Measurements from ENCODE around the gene RGS11.
A peak's percentile ranks its signal among the peaks of the same experiment; 100 is the strongest.

RGS11 gene

DNA sequence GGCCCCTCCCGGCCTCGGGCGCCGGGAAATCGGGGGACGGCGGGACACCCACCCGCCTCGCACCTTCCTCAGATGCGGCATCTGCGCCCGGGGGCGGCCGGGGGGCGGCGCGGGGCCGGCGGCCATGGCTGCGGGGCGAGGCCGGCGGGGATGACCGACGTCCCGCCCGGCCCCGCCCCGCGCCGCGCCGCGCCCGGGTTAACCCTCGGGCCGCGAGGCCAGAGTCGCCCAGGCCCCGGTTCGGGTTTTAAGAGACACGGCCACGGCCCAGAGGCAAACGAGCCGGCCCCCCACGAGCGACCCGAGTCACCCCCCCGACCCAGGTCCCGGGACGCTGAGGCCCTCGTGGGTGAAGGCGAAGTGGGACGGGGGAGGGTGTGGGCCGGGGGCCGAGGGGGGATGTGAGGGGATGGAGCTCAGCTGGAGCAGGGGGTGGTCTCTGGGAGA lies at the start of gene RGS11:
TSS of gene RGS11 (minus strand) at position 159 of the 447 bp plus-strand sequence. CDS start at position 126, 33 bp downstream.
- no peak for DNase-seq

DNA sequence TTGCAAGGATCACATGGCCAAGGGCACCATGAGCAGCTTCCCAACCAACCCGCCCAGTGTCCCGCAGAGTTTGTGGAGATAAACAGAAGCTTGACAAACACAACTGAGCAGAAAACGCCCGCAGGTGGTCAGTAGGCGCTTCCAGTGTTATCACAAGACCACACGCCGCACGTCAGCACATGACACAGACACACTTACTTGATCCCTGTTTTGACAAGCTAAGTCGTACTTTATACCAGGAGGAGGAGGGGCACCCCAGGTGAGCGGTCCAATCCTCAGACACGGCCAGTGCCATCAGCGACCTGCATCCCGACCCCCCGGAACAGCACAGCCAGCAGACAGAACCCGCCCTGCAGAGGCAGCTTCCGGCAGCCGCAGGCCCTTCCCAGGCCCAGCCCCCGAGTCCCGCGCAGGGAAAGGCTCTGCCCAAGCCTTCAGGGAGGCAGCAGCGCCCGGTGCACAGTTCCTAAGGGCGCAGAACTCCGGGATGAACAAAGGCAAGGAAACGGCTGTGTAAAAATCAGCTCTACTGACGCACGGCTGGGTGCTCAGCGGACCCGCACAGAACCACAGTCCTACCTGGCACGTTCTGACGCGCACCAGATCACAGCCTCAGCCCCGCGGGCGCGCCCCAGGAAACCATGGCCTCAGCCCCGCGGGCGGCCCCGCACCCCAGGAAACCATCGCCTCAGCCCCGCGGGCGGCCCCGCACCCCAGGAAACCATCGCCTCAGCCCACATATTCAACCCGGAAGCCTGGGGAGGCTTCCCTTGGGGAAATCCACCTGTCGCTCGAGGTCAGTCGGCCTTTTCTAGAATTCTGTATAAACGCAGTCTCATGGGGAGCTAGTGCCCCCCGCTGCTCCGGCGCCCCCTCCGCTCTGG lies 48.9 kb upstream of the RGS11 start:
- peak; percentile 65 for DNase-seq

DNA sequence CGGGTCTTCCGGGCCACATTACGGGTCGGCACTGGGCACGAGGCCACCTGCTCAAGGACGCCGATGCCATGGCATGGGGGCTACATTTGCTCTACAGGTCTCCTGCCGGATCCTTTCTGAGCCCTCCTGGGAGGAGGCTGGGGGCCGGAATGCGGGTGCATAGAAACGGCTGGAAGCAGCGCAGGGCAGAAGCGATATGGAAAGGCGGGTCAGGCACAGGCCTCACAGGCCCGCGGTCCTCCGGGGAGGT lies 48.4 kb upstream of the RGS11 start:
- DNase-seq = no peak

DNA sequence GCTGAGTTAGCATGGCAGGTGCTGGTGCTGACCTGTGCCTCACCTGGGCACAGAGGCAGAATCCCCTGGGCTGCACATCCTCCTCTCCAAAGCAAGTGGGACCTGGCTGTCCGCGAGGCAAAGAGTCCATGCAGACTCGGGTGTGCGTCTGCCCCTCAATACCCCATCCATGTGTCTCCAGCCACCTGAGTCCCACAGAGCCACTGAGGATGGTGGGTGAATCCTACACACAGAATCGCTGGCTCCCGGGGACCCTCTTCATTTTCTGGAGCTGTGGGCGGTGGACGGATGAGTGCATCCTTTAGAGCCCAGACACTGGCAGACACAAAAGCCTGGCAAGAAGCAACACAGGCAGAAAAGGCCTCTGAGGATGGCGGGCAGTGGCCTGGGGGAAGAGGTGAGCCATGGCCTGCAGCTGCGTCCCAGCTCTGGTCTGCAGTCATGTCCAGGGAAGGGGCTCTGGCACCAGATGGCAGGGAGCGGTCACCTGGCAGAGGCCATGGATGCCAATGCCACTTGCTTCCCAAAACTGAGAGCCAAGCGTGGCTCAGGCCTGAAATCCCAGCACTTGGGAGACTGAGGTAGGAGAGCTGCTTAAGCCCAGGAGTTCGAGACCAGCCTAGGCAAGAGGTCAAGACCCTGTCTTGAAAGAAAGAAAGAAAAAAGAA lies 46.9 kb upstream of the RGS11 start:
- DNase-seq = no peak

DNA sequence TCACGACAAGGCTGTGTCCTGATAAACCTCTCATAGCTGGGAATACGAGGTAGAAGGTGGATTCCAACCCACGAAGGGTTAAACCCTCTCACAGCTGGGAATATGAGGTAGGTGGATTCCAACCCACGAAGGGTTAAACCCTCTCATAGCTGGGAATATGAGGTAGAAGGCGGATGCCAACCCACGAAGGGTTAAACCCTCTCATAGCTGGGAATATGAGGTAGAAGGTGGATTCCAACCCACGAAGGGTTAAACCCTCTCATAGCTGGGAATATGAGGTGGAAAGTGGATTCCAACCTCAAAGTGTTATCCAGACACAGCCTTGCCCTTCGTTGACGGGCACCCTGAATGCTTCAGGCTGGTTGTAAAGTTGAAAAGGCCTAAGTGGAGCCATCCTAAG lies 45.8 kb upstream of the RGS11 start:
- DNase-seq = no peak

DNA sequence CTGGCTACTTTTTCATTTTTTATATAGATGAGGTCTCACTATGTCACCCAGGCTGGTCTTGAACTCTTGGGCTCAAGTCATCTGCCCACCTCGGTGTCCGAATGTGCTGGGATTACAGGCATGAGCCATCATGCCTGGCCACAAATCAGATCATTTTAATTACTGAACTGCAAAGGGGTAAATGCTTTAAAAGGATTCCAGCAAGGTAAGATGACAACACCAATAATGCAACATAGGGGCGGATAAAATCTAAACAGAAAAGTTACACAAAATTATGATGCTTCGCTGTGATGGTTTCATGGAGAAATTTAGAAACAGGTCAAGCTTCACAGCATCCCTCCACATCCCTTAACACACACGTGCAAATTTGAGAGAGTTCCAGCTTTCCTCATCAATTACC lies 44.5 kb upstream of the RGS11 start:
- DNase-seq = no peak

DNA sequence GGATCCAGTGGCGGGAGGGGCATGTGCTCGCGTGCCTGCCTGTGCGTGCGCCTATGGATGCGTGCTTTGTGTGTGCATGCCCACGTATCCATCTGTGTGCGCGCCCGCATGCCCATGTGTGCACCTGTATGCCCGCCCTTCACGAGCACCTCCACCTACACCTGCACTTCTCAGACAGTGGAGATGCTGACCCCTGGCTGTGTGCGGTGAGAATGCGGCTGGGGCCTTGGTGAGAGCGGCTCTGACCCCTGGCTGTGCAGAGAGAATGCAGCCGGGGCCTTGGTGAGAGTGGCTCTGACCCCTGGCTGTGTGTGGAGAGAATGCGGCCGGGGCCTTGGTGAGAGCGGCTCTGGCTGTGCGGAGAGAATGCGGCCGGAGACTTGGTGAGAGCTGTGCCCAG lies 42.9 kb upstream of the RGS11 start:
- DNase-seq = no peak

DNA sequence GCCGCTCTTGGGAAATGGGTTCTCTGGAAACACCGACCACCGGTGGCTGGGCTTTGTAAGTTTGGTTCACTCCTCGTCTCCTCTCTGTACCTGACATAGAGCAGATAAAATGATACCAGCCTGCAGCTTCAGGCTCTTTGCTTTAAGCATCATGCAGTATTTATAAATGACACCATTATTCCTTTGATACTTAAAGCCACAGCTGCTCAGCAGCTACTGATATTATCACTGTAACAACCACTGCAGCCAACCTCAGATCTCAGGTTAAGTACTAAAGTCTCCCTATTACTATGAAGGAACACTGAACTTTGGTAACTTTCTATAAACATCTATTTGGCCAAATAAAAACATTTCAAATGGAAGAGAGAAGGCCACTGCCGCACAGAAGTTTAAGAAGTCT lies 41.8 kb upstream of the RGS11 start:
- DNase-seq = no peak

DNA sequence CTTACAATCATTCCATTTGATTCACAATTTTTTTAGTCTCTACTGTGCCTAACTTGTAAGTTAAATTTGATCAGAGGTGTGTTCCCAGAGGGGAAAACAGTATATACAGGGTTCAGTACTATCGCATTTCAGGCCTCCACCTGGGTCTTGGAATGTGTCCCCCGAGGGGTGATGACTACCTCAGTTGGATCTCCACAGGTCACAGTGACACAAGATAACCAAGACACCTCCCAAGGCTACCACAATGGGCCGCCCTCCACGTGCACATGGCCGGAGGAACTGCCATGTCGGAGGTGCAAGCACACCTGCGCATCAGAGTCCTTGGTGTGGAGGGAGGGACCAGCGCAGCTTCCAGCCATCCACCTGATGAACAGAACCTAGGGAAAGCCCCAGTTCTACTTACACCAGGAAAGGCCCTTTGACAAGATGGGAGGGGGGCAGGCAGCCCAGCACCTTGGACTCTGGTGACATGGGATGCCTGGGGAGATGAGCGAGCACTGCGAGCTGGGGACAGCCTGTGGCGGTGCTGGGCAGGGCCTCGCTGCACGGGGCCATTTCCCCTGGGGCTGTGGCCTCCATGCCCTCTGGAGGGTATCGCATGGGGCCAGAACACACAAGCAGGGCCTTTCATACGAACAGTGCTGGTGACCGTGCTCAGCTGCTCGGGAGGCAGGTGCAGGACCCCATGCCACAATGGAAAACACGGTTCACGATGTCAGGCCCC lies 41.2 kb upstream of the RGS11 start:
- no peak for DNase-seq

DNA sequence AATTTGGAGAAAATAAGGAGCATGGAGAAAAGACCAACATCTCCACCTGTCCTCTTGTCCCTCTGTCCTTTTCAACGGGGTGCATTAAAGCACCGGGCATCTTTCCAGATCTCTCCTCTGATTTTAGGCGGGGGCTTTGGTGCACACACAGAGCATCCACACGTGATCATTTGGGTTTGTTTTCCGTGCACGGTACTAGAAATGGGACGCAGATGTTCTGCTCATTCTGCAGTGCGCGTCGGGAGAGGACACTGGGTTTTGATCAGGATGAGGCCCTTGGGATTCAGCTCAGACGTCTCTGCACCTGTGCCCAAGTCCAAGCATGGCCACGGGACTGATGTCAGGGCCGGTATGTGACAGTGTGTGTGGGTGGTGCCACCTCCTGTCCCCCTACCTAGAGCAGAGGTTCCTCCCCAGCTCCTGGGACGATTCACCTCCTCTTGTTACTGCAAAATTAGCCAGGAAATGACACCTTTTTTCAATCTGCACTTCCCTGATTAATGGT lies 39.1 kb upstream of the RGS11 start:
- DNase-seq = no peak

DNA sequence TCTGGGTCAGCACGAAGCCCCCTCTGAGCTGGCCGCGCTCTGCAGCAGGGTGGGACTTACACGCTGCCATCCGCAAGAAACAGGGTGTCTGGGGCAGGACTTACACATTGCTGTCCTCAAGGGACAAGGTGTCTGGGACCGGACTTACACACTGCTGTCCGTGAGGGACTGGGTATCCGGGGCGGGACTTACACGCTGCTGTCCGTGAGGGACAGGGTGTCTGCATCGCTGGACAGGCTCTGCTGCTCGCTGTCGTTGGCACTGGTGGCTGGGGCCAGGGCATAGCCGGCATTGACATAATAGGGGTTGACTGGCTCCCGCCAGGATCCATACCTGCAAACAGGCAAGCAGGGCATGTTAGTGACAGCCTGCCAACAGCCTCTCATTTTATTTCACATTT lies 38.6 kb upstream of the RGS11 start:
- DNase-seq = no peak

DNA sequence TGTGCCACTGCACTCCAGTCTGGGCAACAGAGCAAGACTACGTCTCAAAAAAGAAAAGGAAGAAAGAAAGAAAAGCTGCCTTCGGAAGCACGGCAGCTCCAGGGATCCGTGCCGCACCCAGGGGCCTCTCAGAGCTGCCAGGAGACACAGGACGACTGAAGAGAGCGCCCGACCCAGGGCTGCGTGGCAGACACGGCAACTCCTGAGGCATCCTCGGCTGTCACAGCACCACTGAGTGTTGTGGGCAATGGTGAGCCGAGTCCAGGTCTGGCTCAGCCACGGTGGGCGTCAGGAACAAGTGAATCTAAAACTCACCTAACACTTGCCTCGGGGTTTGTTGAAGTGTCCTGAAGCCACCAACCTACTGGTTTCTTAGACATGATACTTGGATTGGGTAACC lies 36.0 kb upstream of the RGS11 start:
- DNase-seq = no peak

DNA sequence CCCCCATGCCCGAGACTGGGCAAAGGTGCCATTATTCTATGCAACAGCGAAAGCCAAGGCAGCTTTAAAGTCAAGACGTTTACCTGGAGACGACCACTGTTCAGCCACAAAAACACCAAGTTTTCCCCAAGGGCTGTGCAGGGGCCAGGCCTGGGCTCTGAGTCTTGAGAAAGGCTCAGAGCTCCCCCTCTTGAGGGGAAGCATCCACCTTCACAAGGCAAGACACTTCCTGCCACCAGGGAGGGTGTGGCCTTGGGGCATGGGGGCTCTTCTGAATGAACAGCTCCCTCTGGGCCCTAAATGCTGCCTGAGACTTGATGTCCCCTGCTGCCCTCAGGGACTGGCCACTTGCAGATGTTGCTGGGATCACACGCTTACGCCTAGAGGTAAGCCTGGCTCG lies 33.7 kb upstream of the RGS11 start:
- DNase-seq = no peak

DNA sequence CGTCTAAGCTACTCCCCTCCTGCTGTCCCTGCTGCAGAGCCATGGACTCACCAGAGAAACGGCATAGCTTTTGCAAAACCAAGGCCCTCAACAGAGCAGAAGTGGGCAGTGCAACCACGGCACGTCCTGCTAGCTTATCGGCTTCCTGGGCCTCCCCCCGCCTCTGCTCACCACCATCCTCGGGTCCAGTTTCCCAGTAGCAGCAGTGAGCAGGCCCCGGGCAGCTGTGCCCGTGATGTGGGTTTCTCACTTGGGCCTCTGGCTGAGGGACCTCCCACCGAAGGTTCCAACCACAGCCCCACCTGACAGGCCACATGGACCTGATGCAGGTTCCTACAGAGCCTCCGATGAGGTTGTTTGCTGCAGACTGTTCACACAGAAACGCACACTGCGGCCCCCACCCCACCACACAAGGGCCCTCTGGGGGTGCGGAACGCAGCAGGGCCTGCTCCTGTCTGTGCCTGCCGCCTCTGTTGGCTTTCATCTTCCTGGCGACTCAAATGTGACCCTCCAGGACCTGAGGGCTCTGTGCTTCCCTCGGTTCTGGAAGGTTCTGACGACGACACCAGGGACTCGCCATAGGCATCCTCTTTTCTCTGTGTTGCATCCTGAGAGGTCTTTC lies 32.1 kb upstream of the RGS11 start:
- DNase-seq = no peak

DNA sequence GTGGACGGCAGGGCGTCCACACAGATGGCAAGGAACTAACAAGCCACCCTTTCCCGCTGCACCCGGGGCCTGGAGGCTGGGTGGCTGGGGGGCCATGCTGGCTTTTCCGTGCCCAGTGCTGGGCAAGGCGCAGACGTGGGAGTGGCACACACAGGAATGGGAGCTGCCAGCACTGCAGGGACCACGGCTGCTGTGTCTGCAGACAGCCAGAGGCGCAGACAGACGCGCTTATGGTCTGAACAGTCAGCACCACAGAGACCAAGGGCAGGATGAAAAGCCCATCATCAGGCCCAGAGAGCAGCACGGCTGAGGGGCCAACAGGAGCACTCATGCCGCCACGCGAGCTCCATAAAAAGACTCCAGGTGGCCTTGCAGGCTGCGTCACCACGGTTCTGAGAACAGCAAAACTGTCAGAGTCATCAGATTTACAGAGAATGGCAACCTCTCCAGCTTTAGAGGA lies 31.2 kb upstream of the RGS11 start:
- no peak for DNase-seq

DNA sequence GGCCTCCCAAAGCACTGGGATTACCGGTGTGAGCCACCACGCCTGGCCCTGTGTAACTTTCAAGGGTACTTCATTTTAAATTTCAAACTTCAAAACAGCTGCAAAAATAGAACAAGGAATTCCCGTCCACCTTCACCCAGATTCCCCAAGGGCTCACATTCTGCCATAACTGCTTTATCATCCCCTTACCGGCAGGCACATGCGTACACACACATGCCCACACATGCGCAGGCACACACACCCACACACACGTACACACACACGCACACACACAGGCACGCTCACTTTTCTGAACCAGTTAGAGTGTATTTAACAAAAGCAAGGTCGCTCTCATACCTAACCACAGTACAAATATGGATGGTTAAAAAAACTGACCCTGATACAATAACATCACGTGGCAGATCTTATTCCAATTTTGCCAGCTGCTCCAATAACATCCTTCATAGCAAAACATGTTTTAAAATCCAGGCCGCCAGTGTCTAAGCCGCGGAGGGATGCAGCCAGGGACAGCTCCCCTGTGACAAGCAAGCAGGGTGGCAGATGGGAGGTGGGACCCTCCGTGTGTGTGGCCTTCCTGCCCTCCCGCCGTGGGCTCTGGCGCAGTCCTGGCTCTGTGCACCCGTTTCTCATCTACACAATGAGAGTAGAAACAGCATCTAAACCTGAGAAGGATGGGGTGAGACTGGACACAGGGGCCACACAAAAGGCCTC lies 30.3 kb upstream of the RGS11 start:
- DNase-seq = no peak

DNA sequence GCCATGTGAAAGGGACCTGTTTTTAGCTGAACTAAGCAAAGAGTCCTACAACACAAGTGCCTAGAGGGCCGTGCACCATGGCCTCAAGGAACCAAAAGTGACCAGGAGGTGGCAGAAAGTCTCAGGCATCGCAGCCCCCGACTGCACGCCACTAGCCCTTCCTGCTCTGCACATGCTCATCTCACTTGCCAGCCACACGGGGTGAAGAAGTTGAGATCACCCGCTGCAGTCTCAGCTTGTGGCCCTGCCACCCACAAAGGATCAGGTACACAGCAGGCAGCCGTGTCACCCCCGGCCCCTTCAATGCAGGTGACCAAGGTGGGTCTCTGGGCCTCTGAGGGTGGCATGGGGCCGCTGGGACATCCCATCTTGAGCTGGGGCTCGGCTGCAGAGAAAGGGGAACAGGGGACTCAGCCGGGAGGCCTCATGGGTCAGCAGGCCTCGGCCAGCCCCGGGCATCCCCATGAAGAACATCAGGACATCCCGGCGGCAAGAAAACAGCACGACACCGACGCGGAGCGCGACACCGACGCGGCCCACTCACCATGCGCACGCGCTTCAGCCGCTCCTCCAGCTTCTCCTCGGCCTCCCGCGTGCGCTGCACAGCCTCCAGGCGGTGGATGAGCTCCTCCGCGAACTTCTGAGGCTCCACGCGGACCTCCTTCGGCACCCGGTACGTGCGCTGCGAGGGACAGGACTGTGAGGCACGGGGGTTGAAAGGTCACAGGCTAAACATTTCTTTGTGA lies 28.2 kb upstream of the RGS11 start:
- no peak for DNase-seq

DNA sequence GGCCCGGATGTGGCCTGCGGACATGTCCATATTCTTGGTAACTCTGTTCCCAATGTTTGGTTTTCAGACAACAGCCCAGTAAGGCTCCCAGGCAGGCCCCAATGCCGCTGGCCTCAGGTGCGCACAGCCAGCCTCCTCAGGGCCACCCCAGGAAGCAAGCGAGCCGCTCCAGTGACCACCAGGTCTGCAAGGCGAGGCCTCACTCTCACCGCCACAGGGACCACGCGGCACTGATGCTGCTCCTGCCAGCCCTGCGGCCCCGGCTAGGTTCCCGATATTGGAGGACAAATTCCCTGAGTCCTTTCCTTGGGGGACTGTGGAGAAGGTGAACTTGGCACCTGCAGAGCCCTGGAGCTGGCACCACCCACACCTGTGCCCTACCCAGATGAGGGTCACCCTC lies 26.2 kb upstream of the RGS11 start:
- DNase-seq = no peak

DNA sequence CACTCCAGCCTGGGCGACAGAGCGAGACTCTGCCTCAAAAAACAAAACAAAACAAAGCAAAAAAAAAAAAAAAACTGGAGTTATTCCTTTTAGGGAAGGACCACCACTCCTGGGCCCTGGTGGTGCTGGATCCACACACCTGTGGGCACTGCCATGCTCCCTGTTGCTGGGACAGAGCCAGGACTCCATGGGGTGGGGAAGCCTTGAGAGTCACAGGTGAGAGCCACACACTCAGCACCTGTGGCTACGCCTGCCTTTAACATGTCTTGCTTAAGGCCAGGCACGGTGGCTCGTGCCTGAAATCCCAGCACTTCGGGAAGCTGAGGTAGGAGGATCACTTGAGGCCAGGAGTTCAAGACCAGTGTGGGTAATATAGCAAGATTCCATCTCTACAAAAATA lies 25.5 kb upstream of the RGS11 start:
- DNase-seq = no peak

DNA sequence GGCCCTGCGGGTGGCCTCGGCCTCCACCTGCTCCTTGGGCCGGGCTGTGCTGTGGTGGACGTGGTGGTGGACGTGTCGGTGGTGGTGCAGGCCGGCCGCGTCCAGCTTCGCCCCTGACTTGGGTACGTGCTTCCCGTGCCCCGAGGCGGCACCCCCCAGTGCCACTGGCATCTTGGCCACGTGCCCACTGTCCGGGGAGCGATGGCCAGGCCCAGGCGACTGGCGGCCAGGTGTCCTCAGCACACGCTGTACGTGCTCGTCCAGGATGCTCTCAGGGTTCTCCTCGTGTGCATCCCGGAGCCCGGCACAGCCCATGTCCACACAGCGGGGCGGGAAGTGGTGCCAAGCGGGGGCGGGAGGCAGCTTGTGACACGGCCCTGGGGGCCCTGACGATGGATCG lies 22.1 kb upstream of the RGS11 start:
- DNase-seq = no peak

DNA sequence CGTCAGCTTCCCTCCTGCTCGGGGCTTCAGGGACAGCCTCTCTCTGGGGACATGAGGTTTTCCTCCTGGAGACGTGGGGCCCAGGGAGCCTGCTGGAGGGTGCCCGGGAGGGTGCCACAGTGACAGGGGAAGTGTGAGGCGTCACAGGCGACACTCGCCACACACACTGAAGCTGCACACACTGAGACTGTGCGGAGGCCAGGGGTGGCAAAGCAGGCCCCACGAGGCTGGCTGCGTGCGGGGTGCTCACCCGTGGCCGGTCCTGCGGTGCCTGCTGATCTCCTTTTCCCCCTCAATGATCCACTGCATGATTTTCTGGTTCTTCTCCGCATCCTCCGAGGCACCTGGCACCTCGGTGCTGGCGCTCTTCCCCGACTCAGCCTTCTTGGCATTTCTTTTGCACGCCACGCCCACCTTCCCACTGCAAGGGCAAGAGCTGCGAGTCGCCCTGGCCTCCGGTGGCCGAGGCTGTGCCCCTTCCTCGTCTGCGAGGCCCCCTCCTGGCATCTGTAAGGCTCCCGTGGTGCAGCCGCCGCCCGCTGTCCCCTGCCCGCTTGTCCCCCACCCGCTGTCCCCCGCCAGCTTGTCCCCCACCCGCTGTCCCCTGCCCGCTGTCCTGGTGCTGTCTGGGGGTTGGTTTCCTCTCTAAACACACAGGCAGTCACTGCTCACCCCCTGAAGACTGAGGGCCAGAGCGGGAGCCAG lies 21.2 kb upstream of the RGS11 start:
- no peak for DNase-seq

Measured in activated CD4-positive, CD25-positive, alpha-beta regulatory T cell treated with anti-CD3 and anti-CD28 coated beads, Interleukin-2, amount 50 U/mL, for 72 hours (primary cell).